Liver (tissue), 9 donors: ENCODE data around the gene GGN. TPM values are rescaled to one million over a fixed set of nuclear protein-coding genes. Genes with fewer than 3 reads are reported as not detected.
"Not testable (repeated sequence)": the region's sequence is repeated elsewhere in the genome, so short reads cannot be mapped to it uniquely, and the experiment has no call there.

Experiments
- DNase-seq: peaks from one replicate; pipeline ENCODE4 v3.0.0-alpha.2; 2017; ENCODE audit warnings: low spot score
- H3K27ac ChIP-seq, 2 donors: one replicate each; pipeline ENCODE4 v1.7.0; 2013; ENCODE audit warnings: inconsistent platforms in 2 of 2, low read length in 2 of 2, control low read depth in 1 of 2, low read depth in 1 of 2, mild to moderate bottlenecking in 1 of 2
- H3K27me3 ChIP-seq, 4 donors: one replicate each; pipeline versions ENCODE4 v1.6.1 to v1.7.0; 2013; ENCODE audit warnings: low read length in 3 of 4, inconsistent platforms in 1 of 4, mild to moderate bottlenecking in 1 of 4, moderate library complexity in 1 of 4; ENCODE audit not compliant: control insufficient read depth in 4 of 4, insufficient read depth in 4 of 4
- H3K36me3 ChIP-seq, 4 donors: one replicate each; pipeline versions ENCODE4 v1.6.1 to v1.7.0; 2013; ENCODE audit warnings: low read length in 3 of 4, mild to moderate bottlenecking in 3 of 4, low read depth in 1 of 4, moderate library complexity in 1 of 4; ENCODE audit not compliant: control insufficient read depth in 4 of 4, insufficient read depth in 3 of 4
- H3K4me1 ChIP-seq, 4 donors: one replicate each; pipeline versions ENCODE4 v1.6.1 to v1.7.0; 2013; ENCODE audit warnings: low read length in 3 of 4, mild to moderate bottlenecking in 3 of 4, moderate library complexity in 1 of 4; ENCODE audit not compliant: control insufficient read depth in 4 of 4, insufficient read depth in 4 of 4
- H3K4me3 ChIP-seq, 3 donors: one replicate each; pipeline versions ENCODE4 v1.6.1 to v1.7.0; 2013; ENCODE audit warnings: low read length in 3 of 3, control low read depth in 1 of 3, low read depth in 1 of 3, mild to moderate bottlenecking in 1 of 3
- H3K9ac ChIP-seq, 2 donors: one replicate each; pipeline ENCODE4 v1.7.0; 2013; ENCODE audit warnings: low read length in 2 of 2, mild to moderate bottlenecking in 2 of 2, moderate library complexity in 2 of 2, control low read depth in 1 of 2, low read depth in 1 of 2
- H3K9me3 ChIP-seq, 4 donors: one replicate each; pipeline versions ENCODE4 v1.6.1 to v1.7.0; 2013; ENCODE audit warnings: low read length in 3 of 4; ENCODE audit not compliant: control insufficient read depth in 4 of 4
- EGR1 ChIP-seq, 2 donors: IDR thresholded peaks; 2 replicates each; pipeline ENCODE4 v1.6.1; 2016 to 2018; ENCODE audit warnings: antibody characterized with exemption in 2 of 2, low read depth in 2 of 2
- FOXA1 ChIP-seq: IDR thresholded peaks from 2 replicates; pipeline ENCODE4 v1.6.1; 2016; ENCODE audit warnings: antibody characterized with exemption
- FOXA2 ChIP-seq: IDR thresholded peaks from 2 replicates; pipeline ENCODE4 v1.6.1; 2016; ENCODE audit warnings: antibody characterized with exemption
- GABPA ChIP-seq, 2 donors: IDR thresholded peaks in 1 of 2; conservative IDR thresholded peaks in 1 of 2; 2 replicates each; pipeline ENCODE4 v1.6.1; 2016; ENCODE audit warnings: antibody characterized with exemption in 2 of 2, mild to moderate bottlenecking in 1 of 2, moderate library complexity in 1 of 2
- HNF4A ChIP-seq, 2 donors: conservative IDR thresholded peaks; 2 replicates each; pipeline ENCODE4 v1.6.1; 2016; ENCODE audit warnings: antibody characterized with exemption in 2 of 2, mild to moderate bottlenecking in 2 of 2
- HNF4G ChIP-seq: IDR thresholded peaks from 2 replicates; pipeline ENCODE4 v1.6.1; 2016; ENCODE audit warnings: antibody characterized with exemption
- JUND ChIP-seq, 2 donors: IDR thresholded peaks; 2 replicates each; pipeline ENCODE4 v1.6.1; 2016; ENCODE audit warnings: antibody characterized with exemption in 2 of 2
- NR2F2 ChIP-seq: IDR thresholded peaks from 2 replicates; pipeline ENCODE4 v1.6.1; 2016; ENCODE audit warnings: antibody characterized with exemption
- RAD21 ChIP-seq, 2 donors: IDR thresholded peaks; 2 replicates each; pipeline ENCODE4 v1.6.1; 2016; ENCODE audit warnings: antibody characterized with exemption in 2 of 2, mild to moderate bottlenecking in 2 of 2
- SP1 ChIP-seq: IDR thresholded peaks from 2 replicates; pipeline ENCODE4 v1.6.1; 2018; ENCODE audit warnings: antibody characterized with exemption, mild to moderate bottlenecking
- YY1 ChIP-seq: IDR thresholded peaks from 2 replicates; pipeline ENCODE4 v1.6.1; 2016; ENCODE audit warnings: antibody characterized with exemption, mild to moderate bottlenecking
- WGBS: extraction: QIAGEN DNeasy Blood & Tissue Kit; methylation state at CpG from one replicate; pipeline ENCODE4 v1.1.7; 2013; 5-methylcytosine and 5-hydroxymethylcytosine counted together
- polyA plus RNA-seq, 2 donors: library from polyadenylated mRNA; stranded (reverse) in 1 of 2; unstranded in 1 of 2; fragments of 200-250 nt in 1 of 2; fragments of >200 nt in 1 of 2; fragmentation: Nextera tagmentation in 1 of 2; extraction: Ambion mirVana in 1 of 2; gene quantifications; one replicate each; pipeline versions ENCODE4 v1.2.1 to v1.2.3, GENCODE V29; 2013 to 2015
- total RNA-seq, 2 donors: library from RNA; depleted of rRNA; stranded (reverse); fragments of >200 nt; gene quantifications; one replicate each; pipeline ENCODE4 v1.2.3, GENCODE V29; 2014
- TF ChIP-seq, protein P1 (sequence below): fragments of 150-350 bp; IDR thresholded peaks from 2 replicates; pipeline ENCODE4 v1.5.1; 2017; ENCODE audit warnings: improper control_type of control experiment, low read depth, low read length; ENCODE audit not compliant: missing input control
- TF ChIP-seq, protein P2 (sequence below): IDR thresholded peaks from 2 replicates; pipeline ENCODE4 v1.6.1; 2016; ENCODE audit warnings: antibody characterized with exemption
- TF ChIP-seq, protein P3 (sequence below): IDR thresholded peaks from 2 replicates; pipeline ENCODE4 v1.6.1; 2016; ENCODE audit warnings: antibody characterized with exemption
- TF ChIP-seq, protein P4 (sequence below): IDR thresholded peaks from 2 replicates; pipeline ENCODE4 v1.6.1; 2016; ENCODE audit warnings: antibody characterized with exemption
- donor health status: healthy.
- donor health status: healthy.
- donor health status: healthy.
- donor health status: healthy.
- donor health status: healthy.

GGN gene
- total and polyA plus RNA-seq, 4 donors = not detected

- TF ChIP-seq, protein P1, sequence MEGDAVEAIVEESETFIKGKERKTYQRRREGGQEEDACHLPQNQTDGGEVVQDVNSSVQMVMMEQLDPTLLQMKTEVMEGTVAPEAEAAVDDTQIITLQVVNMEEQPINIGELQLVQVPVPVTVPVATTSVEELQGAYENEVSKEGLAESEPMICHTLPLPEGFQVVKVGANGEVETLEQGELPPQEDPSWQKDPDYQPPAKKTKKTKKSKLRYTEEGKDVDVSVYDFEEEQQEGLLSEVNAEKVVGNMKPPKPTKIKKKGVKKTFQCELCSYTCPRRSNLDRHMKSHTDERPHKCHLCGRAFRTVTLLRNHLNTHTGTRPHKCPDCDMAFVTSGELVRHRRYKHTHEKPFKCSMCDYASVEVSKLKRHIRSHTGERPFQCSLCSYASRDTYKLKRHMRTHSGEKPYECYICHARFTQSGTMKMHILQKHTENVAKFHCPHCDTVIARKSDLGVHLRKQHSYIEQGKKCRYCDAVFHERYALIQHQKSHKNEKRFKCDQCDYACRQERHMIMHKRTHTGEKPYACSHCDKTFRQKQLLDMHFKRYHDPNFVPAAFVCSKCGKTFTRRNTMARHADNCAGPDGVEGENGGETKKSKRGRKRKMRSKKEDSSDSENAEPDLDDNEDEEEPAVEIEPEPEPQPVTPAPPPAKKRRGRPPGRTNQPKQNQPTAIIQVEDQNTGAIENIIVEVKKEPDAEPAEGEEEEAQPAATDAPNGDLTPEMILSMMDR = no peak
- no peak for TF ChIP-seq FOXA1
Measured at GRCh38 chr19:38371081-38371480, 16.8 kb downstream of the GGN start (continued).

DNA sequence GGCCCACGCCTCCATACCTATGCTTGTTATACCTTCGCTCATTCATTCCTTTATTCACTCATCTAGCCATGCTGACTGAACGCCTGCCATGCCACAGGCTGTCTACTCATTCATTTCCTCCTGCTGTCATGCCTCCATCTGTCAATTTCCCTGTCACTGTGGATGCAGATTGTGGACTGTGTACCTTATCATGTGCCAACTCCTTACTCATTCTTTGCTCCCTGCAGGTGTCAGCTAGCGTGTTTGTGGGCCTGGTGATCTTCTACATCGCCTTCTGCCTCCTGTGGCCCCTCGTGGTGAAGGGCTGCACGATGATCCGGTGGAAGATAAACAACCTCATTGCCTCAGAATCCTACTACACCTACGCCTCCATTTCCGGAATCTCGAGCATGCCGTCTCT is 17.5 kb downstream of the GGN start:
- TF ChIP-seq, protein P2, sequence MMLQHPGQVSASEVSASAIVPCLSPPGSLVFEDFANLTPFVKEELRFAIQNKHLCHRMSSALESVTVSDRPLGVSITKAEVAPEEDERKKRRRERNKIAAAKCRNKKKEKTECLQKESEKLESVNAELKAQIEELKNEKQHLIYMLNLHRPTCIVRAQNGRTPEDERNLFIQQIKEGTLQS = no peak
- no peaks in the 10 kb centered on the region for H3K9me3 ChIP-seq
- H3K27me3 ChIP-seq = no peaks in the 10 kb centered on the region
- DNase-seq = no peak
- no peak overlapping the region for H3K4me3 ChIP-seq
- no peaks in the 10 kb centered on the region for H3K36me3 ChIP-seq
- H3K27ac ChIP-seq = no peak overlapping the region
- peaks cover under 1 to 9% (median 2%) of the 10 kb centered on the region in 4 donors for H3K4me1 ChIP-seq
- 73% methylated on average over 12 of the region's 12 CpGs for whole genome bisulfite sequencing
- H3K9ac ChIP-seq = no peak overlapping the region

GRCh38 chr19:38369584-38369983 is 18.2 kb downstream of the GGN start:
- no peak for DNase-seq
- Histone ChIP-seq H3K9me3 (no peaks in the 10 kb centered on the region), H3K4me3 (no peak overlapping the region), H3K36me3 (no peaks in the 10 kb centered on the region), H3K9ac (no peak overlapping the region), H3K4me1 (peaks cover 0 to 5% (median under 1%) of the 10 kb centered on the region in 4 donors), H3K27ac (no peak overlapping the region), H3K27me3 (no peaks in the 10 kb centered on the region)
- TF ChIP-seq GABPA (IDR thresholded peaks at IDR 0.05 in 1 of 2, conservative IDR thresholded peaks at IDR 0.05 in 1 of 2) = no peak
- WGBS = 83% methylated on average over 2 of the region's 2 CpGs

GRCh38 chr19:38367041-38367440 is 20.8 kb downstream of the GGN start:
- Histone ChIP-seq H3K9me3 (no peaks in the 10 kb centered on the region), H3K9ac (no peak overlapping the region), H3K4me1 (peaks cover 0 to 7% (median 0%) of the 10 kb centered on the region in 4 donors), H3K27ac (no peak overlapping the region), H3K27me3 (no peaks in the 10 kb centered on the region), H3K4me3 (no peak overlapping the region), H3K36me3 (no peaks in the 10 kb centered on the region)
- no peak for DNase-seq
- no peak for TF ChIP-seq FOXA2
- no peak for TF ChIP-seq NR2F2
- TF ChIP-seq GABPA (IDR thresholded peaks at IDR 0.05 in 1 of 2, conservative IDR thresholded peaks at IDR 0.05 in 1 of 2) = no peak
- TF ChIP-seq FOXA1 = no peak
- TF ChIP-seq, protein P3, sequence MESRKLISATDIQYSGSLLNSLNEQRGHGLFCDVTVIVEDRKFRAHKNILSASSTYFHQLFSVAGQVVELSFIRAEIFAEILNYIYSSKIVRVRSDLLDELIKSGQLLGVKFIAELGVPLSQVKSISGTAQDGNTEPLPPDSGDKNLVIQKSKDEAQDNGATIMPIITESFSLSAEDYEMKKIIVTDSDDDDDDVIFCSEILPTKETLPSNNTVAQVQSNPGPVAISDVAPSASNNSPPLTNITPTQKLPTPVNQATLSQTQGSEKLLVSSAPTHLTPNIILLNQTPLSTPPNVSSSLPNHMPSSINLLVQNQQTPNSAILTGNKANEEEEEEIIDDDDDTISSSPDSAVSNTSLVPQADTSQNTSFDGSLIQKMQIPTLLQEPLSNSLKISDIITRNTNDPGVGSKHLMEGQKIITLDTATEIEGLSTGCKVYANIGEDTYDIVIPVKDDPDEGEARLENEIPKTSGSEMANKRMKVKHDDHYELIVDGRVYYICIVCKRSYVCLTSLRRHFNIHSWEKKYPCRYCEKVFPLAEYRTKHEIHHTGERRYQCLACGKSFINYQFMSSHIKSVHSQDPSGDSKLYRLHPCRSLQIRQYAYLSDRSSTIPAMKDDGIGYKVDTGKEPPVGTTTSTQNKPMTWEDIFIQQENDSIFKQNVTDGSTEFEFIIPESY = no peak
- TF ChIP-seq, protein P4, sequence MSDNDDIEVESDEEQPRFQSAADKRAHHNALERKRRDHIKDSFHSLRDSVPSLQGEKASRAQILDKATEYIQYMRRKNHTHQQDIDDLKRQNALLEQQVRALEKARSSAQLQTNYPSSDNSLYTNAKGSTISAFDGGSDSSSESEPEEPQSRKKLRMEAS = no peak
- no peak for TF ChIP-seq EGR1 (IDR thresholded peaks at IDR 0.05; ENCODE audit: low read depth in 2 of 2)
- TF ChIP-seq SP1 = no peak
- TF ChIP-seq YY1 = no peak
- TF ChIP-seq, protein P2 = no peak
- TF ChIP-seq HNF4A (conservative IDR thresholded peaks at IDR 0.05) = no peak
- TF ChIP-seq JUND (IDR thresholded peaks at IDR 0.05) = no peak
- TF ChIP-seq HNF4G = no peak
- TF ChIP-seq RAD21 (IDR thresholded peaks at IDR 0.05) = no peak
- WGBS = 65% methylated on average over 12 of the region's 12 CpGs

GRCh38 chr19:38362946-38363688 is 24.7 kb downstream of the GGN start:
- WGBS = 70% methylated on average over 15 of the region's 16 CpGs
- not testable (repeated sequence) for H3K9ac ChIP-seq, H3K36me3 ChIP-seq, DNase-seq, H3K4me3 ChIP-seq, H3K4me1 ChIP-seq, H3K27me3 ChIP-seq, H3K27ac ChIP-seq, H3K9me3 ChIP-seq
